GM19025 (cell line): Measurements from ENCODE around the gene PRAMEF14.
"Not testable (repeated sequence)": the region's sequence is repeated elsewhere in the genome, so short reads cannot be mapped to it uniquely, and the experiment has no call there.

Experiments used
- ATAC-seq: cut with Tn5 transposase; IDR thresholded peaks from one replicate; pipeline ENCODE4 v1.9.1; 2021; ENCODE audit warnings: mild to moderate bottlenecking, low read depth, moderate library complexity; ENCODE audit not compliant: unreplicated experiment

The PRAMEF14 gene, protein sequence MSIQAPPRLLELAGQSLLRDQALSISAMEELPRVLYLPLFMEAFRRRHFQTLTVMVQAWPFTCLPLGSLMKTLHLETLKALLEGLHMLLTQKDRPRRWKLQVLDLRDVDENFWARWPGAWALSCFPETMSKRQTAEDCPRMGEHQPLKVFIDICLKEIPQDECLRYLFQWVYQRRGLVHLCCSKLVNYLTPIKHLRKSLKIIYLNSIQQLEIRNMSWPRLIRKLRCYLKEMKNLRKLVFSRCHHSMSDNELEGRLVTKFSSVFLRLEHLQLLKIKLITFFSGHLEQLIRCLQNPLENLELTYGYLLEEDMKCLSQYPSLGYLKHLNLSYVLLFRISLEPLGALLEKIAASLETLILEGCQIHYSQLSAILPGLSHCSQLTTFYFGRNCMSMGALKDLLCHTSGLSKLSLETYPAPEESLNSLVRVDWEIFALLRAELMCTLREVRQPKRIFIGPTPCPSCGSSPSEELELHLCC

DNA sequence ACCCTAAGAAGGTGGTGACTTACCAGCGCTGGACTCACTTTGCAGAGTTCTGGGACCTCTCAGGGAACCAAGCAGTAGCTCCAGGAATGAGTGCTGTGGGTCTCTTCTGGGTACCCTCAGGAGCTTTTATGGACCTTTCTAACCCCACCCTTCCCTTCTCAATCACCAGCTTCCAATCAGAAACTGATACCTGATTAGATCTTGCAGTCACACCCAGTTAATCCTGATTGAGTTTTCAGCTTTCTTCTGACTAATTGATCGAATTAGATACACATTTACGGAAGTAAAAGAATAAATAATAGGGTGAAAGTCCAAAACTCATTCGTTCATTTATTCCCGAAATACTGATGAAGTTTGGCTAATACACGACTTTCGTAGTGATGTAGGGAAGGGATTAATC is at the start of gene PRAMEF14:
TSS of gene PRAMEF14 (minus strand) at position 101 of the 400 bp plus-strand sequence. CDS start 1,820 bp downstream, outside the sequence.
- ATAC-seq, result not testable (repeated sequence)

DNA sequence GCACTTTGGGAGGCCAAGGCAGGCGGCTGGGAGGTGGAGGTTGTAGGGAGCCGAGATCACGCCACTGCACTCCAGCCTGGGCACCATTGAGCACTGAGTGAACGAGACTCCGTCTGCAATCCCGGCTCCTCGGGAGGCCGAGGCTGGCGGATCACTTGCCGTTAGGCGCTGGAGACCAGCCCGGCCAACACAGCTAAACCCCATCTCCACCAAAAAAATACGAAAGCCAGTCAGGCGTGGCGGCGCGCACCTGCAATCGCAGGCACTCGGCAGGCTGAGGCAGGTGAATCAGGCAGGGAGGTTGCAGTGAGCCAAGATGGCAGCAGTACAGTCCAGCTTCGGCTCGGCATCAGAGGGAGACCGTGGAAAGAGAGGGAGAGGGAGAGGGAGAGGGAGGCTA is 48.4 kb upstream of the PRAMEF14 start:
- ATAC-seq, result not testable (repeated sequence)

DNA sequence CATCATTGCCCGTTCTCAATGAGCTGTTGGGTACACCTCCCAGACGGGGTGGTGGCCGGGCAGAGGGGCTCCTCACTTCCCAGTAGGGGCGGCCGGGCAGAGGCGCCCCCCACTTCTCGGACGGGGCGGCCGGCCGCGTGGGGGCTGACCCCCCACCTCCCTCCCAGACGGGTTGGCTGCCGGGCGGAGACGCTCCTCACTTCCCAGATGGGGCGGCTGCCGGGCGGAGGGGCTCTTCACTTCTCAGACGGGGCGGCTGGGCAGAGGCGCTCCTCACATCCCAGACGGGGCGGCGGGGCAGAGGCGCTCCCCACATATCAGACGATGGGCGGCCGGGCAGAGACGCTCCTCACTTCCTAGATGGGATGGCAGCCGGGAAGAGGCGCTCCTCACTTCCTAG is 47.8 kb upstream of the PRAMEF14 start:
- not testable (repeated sequence) for ATAC-seq

DNA sequence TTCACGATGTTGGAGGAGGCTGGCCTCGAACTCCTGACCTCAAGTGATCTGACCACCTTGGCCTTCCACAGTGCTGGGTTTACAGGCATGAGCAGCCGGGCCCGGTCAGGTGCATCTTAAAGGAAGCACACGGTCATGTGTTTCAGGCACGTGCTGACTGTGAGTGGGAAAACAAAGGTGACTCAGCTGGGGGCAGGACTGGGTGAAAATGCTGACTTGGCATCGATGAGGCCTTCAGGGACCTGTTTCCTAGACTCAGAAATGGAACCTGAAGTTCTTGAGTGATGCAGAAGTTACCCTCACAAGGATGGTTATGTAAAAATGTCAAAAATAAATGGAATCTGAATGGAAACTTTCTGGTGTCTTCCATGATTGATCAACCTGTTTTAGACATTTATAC is 46.1 kb upstream of the PRAMEF14 start:
- ATAC-seq, result not testable (repeated sequence)

DNA sequence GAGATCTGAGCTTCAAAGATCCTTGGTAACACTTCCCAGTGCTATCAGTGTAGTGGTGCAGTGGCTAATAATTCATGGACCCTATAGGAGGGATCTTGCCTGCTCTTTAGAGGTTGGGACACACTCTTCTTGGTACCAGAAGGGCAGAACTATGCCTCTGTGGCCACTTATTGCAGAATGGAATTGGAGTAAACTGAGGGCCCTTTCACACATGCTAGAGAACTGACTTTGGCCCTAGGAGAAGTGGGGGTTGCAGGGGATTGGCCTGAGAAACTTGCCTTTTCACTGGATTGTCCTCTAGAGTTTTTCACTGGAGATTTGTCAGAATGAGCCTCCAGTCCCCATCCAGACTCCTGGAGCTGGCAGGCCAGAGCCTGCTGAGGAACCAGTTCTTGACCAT is 42.4 kb upstream of the PRAMEF14 start, which contains the start of gene PRAMEF17:
TSS of gene PRAMEF17 (plus strand) at position 301 of the 400 bp plus-strand sequence. CDS start at position 327, 26 bp downstream.
- ATAC-seq, result not testable (repeated sequence)

DNA sequence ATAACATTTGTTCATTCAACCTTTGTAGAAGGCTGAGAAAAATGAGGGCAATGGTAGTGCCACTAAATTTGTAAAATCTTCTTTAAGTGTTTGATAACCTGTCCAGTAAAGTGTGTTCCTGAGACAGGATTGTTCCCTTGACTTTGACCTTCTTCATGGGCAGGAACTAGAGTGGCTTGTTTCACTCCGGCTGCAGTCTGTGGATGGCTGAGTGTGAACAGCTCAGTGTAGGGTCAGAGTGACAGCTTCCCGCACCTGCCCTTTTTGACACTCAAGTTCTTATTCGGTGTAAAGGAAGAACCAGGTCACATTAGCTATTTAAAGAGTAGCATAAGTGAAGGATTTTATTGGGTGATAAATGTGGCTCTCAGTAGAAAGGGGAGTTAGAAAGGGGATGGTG is 33.4 kb upstream of the PRAMEF14 start:
- ATAC-seq, result not testable (repeated sequence)

DNA sequence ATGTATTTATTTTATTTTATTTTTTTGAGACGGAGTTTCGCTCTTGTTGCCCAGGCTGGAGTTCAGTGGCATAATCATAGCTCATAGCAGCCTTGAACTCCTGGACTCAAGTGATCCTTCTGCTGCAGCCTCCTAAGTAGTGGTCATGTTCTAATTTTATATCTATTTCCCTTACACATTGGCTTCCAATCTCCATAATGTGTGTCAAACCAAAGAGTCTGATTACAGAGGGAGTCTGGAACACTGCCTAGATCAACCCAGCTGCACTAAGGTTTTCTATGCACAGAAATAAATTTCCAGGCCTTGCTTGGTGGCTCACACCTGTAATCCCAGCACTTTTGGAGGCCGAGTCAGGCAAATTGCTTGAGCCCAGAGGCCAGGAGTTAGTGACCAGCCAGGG is 32.0 kb upstream of the PRAMEF14 start:
- not testable (repeated sequence) for ATAC-seq

DNA sequence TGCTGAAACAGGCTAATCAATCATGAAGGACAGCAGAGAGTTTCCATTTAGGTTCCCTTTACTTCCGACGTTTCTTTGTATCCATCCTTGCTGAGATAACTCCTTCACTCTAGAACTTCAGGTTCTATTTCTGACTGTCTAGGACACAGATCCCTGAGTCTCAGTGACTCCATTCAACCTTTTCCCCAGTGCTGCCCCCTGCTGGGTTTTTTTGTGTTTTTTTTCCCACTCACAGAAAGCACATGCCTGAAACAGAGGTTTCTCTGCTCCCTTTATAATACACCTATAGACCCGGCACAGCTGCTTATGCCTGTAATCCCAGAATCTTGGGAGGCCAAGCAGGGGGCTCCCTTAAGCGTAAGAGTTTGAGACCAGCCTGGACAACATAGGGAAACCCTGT is 21.6 kb upstream of the PRAMEF14 start:
- not testable (repeated sequence) for ATAC-seq

DNA sequence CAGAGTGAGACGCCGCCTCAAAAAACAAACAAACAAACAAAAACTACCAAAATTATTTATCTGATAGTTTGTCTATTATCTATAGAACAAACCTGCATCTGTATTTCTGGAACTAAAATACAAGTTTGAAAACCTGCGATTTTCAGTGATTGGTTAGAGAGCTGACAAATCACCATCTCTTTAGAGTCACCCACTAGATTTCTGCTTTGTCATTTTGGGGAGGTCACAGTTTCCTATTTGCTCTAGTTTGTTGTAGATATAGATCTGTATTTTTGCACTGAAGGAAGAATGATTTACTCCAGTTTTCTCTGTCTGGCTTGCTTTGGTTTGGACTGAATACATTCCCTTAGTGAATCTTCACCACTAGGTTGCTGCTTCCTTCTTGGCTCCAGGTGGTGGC is 19.6 kb upstream of the PRAMEF14 start:
- not testable (repeated sequence) for ATAC-seq

DNA sequence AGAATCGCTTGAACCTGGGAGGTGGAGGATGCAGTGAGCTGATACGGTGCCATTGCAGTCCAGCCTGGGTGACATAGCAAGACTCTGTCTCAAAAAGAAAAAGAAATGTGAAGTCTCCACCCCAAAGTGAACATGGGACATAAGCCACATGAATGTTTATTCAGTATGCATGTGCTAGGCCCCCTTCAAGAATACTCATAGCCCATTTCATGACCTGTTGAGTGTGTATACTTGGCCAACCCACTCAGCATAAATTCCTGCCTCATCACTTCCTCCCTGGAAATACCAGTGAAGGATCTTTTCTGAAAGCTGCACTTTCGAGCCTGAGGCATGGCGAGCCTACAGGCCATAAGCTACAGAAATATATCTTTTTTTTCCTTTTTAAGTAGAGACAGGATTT is 18.0 kb upstream of the PRAMEF14 start:
- ATAC-seq, result not testable (repeated sequence)

DNA sequence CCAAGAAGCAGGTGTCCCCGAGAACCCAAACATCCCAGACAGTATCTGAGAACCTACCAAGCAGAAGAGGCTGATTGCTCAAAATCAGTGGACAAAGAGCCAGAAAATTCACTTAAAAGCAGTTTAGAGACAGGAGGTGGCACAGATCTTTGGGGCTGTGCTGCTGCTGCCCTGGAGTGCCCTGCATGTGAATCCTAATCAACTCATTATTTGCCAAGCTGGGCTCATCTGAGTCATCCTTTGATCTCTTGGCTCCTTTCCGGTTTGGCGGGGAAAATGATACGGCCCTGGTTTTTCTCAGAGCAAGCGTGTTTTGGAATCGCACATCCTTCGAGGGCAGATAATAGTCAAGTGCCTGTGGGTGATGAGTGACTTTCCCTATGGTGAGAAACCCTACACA is 15.4 kb upstream of the PRAMEF14 start:
- not testable (repeated sequence) for ATAC-seq

DNA sequence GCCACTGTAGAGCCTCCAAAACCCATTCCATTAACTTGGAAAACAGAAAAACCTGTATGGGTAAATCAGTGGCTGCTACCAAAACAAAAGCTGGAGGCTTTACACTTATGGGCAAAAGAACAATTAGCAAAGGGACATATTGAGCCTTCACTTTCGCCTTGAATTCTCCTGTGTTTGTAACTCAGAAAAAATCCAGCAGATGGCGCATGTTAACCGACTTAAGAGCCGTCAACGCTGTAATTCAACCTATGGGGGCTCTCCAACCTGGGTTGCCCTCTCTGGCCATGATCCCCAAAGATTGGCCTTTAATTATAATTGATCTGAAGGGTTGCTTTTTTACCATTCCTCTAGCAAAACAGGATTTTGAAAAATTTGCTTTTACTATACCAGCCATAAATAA is 9.8 kb upstream of the PRAMEF14 start:
- ATAC-seq, result not testable (repeated sequence)

DNA sequence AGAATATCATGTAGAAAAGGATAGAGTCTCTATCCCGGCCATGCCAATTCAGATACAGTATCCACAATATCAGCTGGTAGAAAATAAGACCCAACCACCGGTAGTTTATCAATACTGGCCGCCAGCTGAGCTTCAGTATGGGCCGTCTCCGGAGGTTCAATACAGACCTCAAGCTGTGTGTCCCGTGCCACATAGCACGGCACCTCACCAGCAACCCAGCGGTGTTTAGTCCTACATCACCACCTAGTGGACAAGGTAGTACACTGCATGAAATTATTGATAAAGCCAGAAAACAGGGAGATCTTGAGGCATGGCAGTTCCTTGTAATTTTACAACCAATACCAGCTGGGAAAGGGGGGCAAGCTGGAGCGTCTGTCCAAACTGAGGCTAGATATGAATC is 7.5 kb upstream of the PRAMEF14 start:
- ATAC-seq, result not testable (repeated sequence)

DNA sequence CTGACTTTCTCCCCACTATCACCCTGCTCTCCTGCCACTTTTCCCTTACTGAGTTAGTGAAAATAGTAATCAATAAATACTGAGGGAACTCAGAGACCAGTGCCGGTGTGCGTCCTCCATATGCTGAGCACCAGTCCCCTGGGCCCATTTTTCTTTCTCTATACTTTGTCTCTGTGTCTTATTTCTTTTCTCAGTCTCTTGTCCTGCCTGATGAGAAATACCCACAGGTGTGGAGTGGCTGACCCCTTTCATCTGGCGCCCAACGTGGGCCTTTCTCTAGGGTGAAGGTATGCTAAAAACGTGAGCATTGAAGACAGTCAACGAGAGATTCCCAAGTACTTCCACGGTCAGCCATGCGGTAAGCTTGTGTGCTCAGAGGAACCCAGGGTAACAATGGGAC is 6.5 kb upstream of the PRAMEF14 start:
- ATAC-seq, result not testable (repeated sequence)

DNA sequence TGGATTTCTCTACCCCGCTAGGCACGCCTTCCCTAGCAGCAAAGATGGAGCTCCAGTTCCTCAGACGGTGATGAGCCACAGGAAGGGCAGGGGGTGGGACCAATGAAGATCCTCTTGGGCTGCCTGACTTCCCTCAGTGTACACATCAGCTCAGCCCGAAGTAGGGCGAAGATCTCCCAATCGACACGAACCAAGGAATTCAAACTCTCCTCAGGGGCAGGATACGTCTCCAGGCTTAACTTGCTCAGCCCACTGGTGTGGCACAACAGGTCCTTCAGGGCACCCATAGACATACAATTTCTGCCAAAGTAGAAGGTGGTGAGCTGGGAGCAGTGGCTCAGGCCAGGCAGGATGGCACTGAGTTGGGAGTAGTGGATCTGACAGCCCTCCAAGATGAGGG is 4.4 kb downstream of the PRAMEF14 start:
- ATAC-seq, result not testable (repeated sequence)

DNA sequence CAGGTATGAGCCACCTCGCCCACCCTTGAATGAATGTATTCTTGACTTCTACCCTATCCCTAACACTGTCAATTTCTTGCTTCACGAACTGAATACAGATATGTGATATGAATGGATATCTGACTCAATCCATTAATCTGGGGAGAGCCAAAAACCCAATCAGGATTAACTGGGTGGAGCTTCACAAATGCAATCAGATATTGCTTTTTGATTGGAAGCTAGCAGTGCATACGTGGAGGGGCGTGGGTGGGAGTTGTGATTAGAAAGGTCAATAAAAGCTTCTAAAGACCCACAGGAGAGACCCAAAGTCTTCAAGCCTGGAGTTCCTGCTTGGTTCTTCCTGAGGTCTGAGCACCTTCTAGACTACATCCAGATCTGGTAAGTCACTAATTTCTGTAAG is 31.7 kb downstream of the PRAMEF14 start, which contains the start of gene PRAMEF15:
TSS of gene PRAMEF15 (plus strand) at position 301 of the 400 bp plus-strand sequence. CDS start 2,827 bp downstream, outside the sequence.
- ATAC-seq, result not testable (repeated sequence)

DNA sequence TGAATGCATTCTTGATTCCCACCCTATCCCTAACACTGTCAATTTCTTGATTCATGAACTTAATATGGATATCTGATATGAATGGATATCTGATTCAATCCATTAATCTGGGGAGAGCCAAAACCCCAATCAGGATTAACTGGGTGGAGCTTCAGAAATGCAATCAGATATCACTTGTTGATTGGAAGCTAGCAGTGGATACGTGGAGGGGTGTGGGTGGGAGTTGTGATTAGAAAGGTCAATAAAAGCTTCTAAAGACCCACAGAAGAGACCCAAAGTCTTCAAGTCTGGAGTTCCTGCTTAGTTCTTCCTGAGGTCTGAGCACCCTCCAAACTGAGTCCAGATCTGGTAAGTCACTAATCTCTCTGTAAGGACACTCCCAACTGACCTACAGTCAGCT is 43.7 kb downstream of the PRAMEF14 start, which contains the start of gene PRAMEF33:
TSS of gene PRAMEF33 (plus strand) at position 301 of the 400 bp plus-strand sequence. CDS start 2,416 bp downstream, outside the sequence.
- ATAC-seq, result not testable (repeated sequence)

DNA sequence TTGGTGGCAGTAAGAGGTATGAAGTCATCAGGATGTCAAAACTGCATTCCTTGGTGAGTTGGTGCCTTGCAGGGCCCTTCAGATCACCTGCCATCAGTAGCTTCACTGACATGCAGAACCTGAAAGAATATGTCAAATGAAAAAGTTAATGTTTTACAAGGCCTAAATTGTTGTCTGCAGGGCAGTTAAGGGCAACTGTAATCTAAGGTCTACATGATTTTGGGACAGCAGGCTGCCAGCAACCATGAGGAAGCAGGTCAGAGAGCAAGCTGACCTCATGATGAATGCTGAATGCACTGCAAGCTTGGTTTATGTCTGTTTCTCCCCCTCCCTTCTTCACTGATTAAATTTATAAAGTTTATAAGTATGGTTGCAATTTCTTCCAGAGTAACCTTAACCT is 44.7 kb downstream of the PRAMEF14 start:
- ATAC-seq, result not testable (repeated sequence)

DNA sequence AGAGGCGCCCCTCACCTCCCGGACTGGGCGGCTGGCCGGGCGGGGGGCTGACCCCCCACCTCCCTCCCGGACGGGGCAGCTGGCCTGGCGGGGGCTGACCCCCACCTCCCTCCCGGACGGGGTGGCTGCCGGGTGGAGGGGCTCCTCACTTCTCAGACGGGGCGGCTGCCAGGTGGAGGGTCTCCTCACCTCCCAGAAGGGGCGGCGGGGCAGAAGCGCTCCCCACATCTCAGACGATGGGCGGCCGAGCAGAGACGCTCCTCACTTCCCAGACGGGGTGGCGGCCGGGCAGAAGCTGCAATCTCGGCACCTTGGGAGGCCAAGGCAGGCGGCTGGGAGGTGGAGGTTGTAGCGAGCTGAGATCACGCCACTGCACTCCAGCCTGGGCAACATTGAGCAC is 48.2 kb downstream of the PRAMEF14 start:
- not testable (repeated sequence) for ATAC-seq

DNA sequence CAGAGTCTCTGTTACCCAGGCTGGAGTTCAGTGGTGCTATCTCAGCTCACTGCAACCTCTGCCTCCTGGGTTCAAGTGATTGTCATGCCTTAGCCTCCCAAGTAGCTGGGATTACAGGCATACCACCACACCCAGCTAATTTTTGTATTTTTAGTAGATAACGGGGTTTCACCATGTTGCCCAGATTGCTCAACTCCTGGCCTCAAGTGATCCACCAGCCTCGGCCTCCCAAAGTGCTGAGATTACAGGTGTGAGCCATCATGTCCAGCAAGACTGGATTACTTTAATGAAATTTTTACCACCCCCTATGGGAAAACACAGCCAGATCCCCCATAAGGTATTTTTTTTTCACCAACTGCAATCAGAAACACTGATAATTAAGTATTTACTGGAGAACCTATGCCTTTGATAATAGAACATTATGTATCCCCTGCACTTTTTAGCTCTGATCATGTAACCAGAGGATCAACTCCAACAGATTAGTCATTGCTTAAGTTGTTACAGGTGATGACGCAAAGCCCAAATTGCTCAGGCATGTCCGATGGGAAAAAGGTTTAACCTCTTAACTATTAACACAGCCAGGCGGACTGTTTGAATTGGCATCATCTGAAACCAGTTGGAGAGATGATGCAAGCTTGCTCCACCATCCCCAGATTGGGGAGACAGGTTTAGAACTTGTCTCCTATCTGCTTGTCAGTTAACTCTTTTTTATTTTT is 49.6 kb downstream of the PRAMEF14 start:
- ATAC-seq, result not testable (repeated sequence)
